GM03348 (cell line): ENCODE results near the gene CAPS.
A peak's percentile ranks its signal among the peaks of the same experiment; 100 is the strongest.
"Not testable (repeated sequence)": the region's sequence is repeated elsewhere in the genome, so short reads cannot be mapped to it uniquely, and the experiment has no call there.

ENCODE experiments used
- DNase-seq: peaks from one replicate; pipeline ENCODE4 v3.0.0; 2012; ENCODE audit warnings: low spot score

CAPS gene

DNA sequence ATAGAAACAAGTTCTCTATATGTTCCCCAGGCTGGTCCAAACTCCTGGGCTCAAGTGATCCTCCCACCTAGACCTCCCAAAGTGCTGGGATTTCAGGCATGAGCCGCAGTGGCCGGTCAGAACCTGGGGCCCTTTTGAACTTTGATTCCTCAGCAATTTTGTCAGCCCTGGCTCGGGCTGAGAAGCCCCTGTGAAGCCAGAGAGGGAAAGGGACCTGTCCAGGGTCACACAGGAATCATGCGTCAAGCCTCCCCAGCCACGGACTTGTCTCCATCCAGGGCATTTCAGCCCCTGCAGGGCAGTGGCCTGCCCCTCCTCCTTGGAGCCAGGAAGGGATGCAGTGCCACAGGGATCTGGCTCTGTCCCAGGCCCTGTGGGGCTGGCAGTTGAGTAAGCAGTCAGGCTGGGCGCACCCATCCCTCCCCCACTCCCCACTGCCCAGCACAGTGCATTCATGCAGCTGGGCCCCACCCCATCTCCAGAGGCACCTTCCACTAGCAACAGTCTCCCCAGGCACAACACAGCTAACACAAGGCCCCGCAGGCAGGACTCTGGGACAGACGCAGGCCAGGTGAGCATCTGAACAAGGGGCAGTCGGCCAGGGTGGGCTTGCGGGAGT lies at the start of gene CAPS:
CAPS (plus strand) TSS at position 516 of the 619 bp plus-strand sequence. CDS start 153 bp downstream, outside the sequence.
- peak; percentile 67 for DNase-seq

- no peak for DNase-seq
Measured at GRCh38 chr19:5864725-5865486, 49.1 kb upstream of the CAPS start.

- no peak for DNase-seq
Measured at GRCh38 chr19:5865772-5866171, 48.3 kb upstream of the CAPS start.

GRCh38 chr19:5867201-5868136 lies 46.6 kb upstream of the CAPS start:
- no peak for DNase-seq

DNA sequence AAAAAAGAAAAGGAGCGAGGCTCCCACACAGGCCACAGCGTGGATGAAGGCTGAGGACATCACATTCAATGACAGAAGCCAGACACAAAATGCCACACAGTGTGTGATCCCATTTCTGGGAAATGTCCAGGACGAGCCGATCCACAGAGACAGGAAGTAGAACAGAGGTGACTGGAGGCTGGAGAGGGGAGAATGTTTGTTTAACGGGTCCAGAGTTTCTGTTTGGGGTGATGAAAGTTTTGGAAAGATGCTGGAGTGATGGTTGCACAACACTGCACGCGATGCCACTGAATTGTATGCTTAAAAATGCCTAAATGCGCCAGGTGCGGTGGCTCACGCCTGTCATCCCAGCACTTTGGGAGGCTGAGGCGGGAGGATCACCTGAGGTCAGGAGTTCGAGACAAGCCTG lies 43.1 kb upstream of the CAPS start:
- DNase-seq: no peak

- DNase-seq: no peak
Measured at GRCh38 chr19:5873617-5874199, 40.3 kb upstream of the CAPS start.

GRCh38 chr19:5874496-5874895 lies 39.6 kb upstream of the CAPS start:
- DNase-seq: peak; percentile 63

DNA sequence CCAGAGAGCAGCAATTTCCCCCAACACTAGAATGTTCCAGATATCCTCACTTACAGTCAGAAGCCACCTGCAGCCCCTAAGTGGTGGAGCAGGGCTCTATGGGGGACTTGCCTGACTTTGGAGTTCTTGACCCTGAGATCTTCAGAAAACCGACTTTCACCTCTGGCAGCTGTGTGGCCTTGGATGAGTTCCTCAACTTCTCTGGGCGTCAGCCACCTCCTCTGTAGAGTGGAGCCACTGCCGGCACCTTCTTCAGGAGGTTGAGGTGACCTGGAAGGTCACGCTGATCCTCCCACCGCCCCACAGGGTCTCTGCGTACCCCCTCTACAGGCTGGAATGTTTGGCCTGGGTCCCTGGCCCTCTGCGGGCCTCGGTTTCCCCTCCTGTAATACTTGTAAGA lies 36.6 kb upstream of the CAPS start:
- no peak for DNase-seq

- DNase-seq: no peak
Measured at GRCh38 chr19:5877882-5878281, 36.2 kb upstream of the CAPS start.

DNA sequence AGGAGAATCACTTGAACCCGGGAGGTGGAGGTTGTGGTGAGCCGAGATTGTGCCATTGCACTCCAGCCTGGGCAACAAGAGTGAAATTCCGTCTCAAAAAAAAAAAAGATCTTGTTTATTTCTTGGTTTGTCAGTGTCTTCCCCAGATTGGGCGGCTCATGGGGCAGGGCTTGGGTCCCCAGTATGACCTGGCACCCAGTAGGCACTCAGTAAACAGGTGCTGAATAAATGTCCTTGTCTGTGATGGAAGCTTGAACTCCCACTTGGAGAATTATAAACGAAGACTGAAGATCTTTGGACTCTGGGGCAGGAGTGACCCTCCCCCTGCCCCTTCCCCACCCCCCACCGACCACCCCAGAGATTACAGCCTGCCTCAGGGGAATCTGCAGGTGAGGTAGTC lies 33.9 kb upstream of the CAPS start:
- no peak for DNase-seq

GRCh38 chr19:5880604-5881078 lies 33.4 kb upstream of the CAPS start:
- peak; percentile 77 for DNase-seq

DNA sequence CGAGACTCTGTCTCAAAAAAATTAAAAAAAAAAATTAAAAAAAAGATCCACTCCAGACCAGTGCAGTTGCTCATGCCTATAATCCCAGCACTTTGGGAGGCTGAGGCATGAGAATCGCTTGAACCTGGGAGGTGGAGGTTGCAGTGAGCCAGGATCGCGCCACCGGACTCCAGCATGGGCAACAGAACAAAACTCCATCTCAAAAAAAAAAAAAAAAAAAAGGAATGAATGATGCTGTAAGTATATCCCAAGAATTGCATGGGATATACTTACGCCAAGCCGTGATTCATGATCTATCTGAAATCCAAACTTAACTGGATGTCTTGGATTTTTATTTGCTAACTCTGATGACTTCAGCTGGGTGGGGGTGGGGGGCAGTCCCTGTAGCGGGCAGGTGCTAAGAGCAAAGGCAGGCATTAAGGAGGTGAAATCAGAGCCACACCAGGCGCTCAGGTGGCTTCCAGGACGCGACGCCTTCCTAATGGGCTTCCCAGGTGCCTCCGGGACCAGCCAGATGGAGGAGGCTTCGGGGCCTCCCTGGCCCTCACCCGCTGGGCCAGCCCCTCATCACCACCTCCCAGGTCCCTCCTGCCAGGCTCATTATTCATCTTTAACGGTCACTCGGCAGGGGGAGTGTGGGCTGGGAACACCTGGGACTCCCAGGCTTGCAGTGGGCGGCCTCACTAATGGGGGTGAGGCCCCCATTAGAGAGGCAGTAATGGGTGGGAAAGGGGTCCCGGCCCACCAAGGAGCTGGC lies 32.3 kb upstream of the CAPS start:
- DNase-seq: no peak

DNA sequence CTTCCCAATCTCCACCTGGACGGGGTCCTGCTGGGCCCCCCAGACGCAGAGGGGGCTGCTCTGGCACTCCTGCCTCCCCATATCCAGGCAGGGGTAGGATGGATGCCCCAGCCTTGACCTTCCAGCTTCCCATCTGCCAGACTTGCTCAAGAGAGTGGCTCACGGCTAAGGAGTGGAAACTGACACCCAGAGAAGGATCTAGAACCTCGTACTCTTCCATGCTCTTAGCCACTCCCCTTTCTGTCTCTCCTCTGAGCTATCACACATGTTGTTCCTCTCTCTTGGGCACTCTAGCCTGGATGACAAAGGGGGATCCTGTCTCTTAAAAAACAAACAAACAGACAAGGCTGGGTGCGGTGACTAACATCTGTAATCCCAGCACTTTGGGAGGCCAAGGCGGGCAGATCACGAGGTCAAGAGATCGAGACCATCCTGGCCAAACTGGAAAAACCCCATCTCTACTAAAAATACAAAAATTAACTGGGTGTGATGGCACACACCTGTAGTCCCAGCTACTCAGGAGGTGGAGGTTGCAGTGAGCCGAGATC lies 31.6 kb upstream of the CAPS start:
- no peak for DNase-seq

GRCh38 chr19:5883157-5883873 lies 30.7 kb upstream of the CAPS start:
- DNase-seq: not testable (repeated sequence)

- DNase-seq: not testable (repeated sequence)
Measured at GRCh38 chr19:5884065-5884811, 29.8 kb upstream of the CAPS start.

DNA sequence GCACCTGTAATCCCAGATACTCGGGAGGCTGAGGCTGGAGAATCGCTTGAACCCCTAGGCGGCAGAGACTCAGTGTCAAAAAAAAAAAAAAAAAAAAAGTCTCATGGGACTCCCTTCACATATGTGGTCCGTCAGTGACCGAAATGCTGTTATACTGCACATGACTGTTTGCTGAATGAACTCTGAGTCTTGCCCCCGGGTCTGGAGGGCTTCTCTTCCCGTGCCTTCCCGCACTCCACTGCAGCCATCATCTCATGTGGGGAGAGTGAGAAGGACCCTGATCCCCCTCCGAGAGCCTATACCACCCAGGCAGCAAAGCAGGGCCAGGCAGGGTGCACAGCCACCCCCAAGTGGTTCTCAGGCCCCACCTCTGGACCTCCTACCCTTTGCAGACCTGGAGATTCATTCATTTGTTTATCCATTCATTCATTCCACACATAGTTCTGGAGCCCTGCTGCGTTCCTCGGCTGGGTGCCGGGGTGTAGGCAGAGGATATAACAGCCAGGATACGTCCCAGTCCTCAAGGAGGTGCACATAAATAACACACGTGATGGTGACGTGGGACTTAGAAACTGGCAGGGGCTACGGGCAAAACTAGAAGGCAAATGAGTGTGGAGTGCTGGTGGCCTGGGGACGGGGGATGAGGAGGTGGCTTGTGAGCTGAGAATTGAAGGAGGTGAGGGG lies 24.6 kb upstream of the CAPS start:
- peak; percentile 57 for DNase-seq

DNA sequence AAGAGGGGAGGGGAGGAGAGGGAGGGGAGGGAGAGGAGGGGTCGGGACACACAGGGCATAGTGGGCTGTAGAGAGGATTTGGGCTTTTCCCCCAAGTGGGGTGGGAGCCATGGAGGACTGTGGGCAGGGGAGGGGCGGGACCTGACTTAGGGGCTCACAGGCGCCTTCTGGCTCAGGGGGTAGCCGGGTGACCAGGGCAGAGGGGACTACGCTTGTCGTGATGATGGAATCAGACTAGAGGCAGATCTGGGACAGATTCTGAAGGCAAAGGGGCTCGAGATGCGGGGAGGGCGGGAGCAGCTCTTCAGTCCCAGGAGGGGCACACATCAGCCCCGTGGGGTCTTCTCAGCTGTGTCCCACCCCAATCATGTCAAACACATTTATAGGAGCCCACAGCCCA lies 24.0 kb upstream of the CAPS start:
- no peak for DNase-seq

- DNase-seq: no peak
Measured at GRCh38 chr19:5891572-5891937, 22.5 kb upstream of the CAPS start.
